ENCODE data around the gene TMEM45A.

TMEM45A gene

DNA sequence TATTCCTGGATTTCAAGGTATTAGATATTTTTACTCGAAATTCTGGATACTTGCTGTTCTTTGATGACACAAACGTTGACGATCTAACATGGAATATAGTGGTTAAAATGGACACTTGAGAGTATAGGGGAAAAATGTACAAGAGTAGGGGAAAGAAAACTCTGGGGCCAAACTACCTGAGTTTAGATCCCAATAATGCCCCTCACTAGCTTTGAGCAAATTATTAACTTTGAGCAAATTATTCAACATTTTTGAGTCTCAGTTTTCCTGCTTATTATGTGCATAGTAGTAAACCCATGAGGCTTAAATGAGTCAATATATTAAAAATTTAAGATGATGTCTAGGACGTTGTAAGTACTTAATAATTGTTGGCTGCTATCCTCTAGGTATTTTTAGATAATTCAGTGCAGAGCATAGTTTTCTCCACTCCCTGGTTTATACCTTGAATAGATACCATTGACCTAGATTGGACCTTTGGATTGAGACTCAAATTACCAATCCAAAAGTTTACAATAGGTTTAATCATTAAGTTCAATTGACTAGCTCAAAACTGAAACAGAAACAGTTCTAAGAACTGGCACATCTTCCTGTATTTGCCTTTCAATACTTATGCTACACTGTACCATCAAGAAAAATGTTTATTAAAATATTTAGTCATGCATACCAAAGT lies 121.4 kb downstream of the TMEM45A start:
- H3K4me1 ChIP-seq (ENCODE audit: control insufficient read depth, insufficient read depth, low read length) = peaks cover 4% of the 10 kb centered on the region; the same call in 1 of the 2 replicates
- H3K36me3 ChIP-seq (ENCODE audit: control insufficient read depth, insufficient read depth, low read length) = no peaks in the 10 kb centered on the region
- H3K27me3 ChIP-seq (ENCODE audit: control insufficient read depth, insufficient read depth, low read length) = no peaks in the 10 kb centered on the region
- no peak overlapping the region for H3K27ac ChIP-seq (ENCODE audit: low read depth, low read length)
- H3K9me3 ChIP-seq (ENCODE audit: control insufficient read depth, insufficient read depth, low read depth, low read length) = no peaks in the 10 kb centered on the region
- H3K9ac ChIP-seq (ENCODE audit: low read length) = no peak overlapping the region
- no peak overlapping the region for H3K4me3 ChIP-seq (ENCODE audit: low read depth, low read length)

- H3K36me3 ChIP-seq (ENCODE audit: control insufficient read depth, insufficient read depth, low read length) = no peaks in the 10 kb centered on the region
- no peak overlapping the region for H3K4me3 ChIP-seq (ENCODE audit: low read depth, low read length)
- no peak overlapping the region for H3K27ac ChIP-seq (ENCODE audit: low read depth, low read length)
- H3K9me3 ChIP-seq (ENCODE audit: control insufficient read depth, insufficient read depth, low read depth, low read length) = no peaks in the 10 kb centered on the region
- no peaks in the 10 kb centered on the region for H3K27me3 ChIP-seq (ENCODE audit: control insufficient read depth, insufficient read depth, low read length)
- no peak overlapping the region for H3K9ac ChIP-seq (ENCODE audit: low read length)
- H3K4me1 ChIP-seq (ENCODE audit: control insufficient read depth, insufficient read depth, low read length) = peaks cover 4% of the 10 kb centered on the region; the same call in 1 of the 2 replicates
Measured at GRCh38 chr3:100614941-100615340, 122.5 kb downstream of the TMEM45A start.

DNA sequence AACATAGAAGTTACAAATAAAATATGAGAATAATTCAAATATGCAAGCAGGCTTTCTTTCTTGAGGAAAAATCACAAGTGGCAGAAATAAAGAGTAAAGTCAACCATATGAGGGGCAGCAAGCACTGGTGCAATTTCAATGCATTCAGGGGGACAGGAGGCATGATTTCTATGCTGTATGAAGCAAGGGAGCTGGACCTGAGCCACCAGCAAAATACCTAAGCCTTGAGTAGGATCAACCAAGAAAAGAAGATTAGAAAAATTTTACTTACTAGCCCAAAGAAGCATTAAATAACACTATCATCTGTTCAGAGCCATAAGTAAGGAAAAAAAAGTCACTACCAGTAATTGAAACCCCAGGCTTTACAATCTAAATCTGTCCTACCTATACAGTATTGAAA lies 123.3 kb downstream of the TMEM45A start:
- Histone ChIP-seq H3K4me1 (ENCODE audit: control insufficient read depth, insufficient read depth, low read length) (peaks cover 2% of the 10 kb centered on the region; the same call in 1 of the 2 replicates), H3K27me3 (ENCODE audit: control insufficient read depth, insufficient read depth, low read length) (no peaks in the 10 kb centered on the region), H3K36me3 (ENCODE audit: control insufficient read depth, insufficient read depth, low read length) (no peaks in the 10 kb centered on the region), H3K27ac (ENCODE audit: low read depth, low read length) (no peak overlapping the region), H3K4me3 (ENCODE audit: low read depth, low read length) (no peak overlapping the region), H3K9me3 (ENCODE audit: control insufficient read depth, insufficient read depth, low read depth, low read length) (no peaks in the 10 kb centered on the region), H3K9ac (ENCODE audit: low read length) (no peak overlapping the region)

DNA sequence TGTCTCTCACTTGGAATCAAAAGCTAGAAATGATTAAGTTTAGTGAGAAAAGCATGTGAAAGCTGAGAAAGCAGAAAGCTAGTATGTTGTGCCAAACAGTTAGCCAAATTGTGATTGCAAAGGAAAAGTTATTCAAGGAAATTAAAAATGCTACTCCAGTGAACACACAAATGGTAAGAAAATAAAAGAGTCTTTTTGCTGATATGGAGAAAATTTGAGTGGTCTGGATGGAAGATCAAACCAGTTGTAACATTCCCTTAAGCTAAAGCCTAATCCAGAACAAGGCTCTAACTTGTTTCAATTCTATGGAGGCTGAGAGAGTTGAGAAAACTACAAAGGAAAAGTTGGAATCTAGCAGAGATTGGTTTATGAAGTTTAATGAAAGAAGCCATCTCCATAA lies 128.8 kb downstream of the TMEM45A start:
- Histone ChIP-seq H3K9ac (ENCODE audit: low read length) (no peak overlapping the region), H3K27me3 (ENCODE audit: control insufficient read depth, insufficient read depth, low read length) (no peaks in the 10 kb centered on the region), H3K36me3 (ENCODE audit: control insufficient read depth, insufficient read depth, low read length) (no peaks in the 10 kb centered on the region), H3K4me1 (ENCODE audit: control insufficient read depth, insufficient read depth, low read length) (no peaks in the 10 kb centered on the region), H3K4me3 (ENCODE audit: low read depth, low read length) (no peak overlapping the region), H3K27ac (ENCODE audit: low read depth, low read length) (no peak overlapping the region), H3K9me3 (ENCODE audit: control insufficient read depth, insufficient read depth, low read depth, low read length) (no peaks in the 10 kb centered on the region)

Measured in HUES6 (cell line).